Measurements from ENCODE around the gene DAPP1. TPM values are rescaled to one million over a fixed set of nuclear protein-coding genes. Genes with fewer than 3 reads are reported as not detected.

Gene DAPP1, protein sequence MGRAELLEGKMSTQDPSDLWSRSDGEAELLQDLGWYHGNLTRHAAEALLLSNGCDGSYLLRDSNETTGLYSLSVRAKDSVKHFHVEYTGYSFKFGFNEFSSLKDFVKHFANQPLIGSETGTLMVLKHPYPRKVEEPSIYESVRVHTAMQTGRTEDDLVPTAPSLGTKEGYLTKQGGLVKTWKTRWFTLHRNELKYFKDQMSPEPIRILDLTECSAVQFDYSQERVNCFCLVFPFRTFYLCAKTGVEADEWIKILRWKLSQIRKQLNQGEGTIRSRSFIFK
- under 0.01 TPM in 1 of 2 replicates, not detected in the other for total RNA-seq

DNA sequence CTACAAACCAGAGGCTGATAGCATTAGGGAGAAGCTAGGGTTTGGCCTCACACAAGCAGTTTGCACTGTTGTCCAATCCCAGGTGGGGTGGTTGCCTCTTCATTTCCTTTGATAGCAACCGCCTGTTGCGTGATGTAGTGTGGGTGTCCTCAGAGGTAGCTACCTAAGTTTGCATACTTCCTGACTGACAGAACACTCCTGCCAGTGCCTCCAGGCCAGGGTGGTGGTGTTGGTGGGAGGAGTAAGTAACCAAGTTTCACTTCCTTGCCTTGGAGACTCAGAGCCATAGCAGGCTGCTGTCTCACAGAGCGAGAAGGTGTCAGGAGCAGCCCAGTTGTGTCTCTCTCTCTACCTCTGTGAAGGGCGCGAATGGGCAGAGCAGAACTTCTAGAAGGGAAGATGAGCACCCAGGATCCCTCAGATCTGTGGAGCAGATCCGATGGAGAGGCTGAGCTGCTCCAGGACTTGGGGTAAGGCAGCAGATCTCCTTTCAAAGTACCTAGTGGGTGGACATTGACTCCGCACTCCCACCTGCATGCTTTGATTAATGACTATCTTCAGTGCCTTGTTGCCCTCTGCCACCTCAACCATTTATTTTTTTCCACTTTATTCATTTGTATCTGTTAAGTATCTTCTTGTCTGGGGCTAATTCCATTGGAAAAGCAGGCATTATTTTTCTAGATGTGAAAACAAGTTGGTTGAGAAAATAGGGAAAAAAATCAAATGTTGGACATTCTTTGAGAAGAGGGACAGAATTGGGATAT, at the start of gene DAPP1:
Gene DAPP1, plus strand, starts transcription at position 283 of the 764 bp plus-strand sequence. Its CDS starts 87 bp downstream, at position 370.

DNA sequence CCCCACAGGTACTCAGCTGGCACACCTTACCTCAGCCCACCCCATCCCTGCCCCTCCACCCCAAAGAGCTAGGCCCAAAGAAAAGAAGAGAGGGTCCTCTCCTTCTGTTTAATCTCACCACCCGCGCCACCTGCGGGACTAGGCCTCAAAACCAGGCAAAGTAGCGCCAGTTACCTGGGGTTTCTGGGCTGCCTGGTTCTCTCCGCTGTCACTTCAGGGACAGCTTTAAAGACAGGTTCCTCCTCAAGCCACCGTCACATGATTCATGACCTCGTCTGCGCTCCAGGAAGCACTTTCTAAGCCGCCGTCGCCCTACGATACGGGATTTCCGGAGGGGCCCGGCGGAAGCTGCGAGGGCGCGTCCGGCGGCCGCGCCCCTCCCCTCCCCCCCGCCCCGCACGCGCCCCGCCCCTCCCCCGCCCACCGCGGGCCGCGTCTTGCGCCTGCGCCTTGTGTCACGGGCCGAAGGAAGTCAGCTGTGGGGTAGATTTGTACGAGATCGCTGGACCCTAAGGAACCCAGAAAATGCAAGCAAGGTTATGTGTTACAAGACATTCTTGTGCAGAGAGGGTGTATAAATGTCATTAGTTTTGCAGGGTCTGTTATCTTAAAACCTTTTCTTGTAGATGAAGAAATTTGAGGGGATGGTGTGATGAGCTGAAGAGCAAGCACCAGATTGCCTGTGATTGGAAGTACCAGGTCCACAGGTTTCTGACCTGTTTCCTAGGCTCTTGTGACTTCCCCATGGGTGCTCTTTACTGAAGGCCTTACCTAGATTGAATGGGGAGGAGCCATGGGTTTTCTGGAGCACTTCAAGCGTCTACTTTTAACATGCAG, 77.8 kb downstream of the DAPP1 start, which contains the start of gene LAMTOR3:
Gene LAMTOR3, minus strand, starts transcription at position 267 of the 837 bp plus-strand sequence. CDS start 464 bp downstream, outside the sequence.

Other genes starting within 250 kb of the DAPP1 start
- gene MTTP, start 242.0 kb upstream of the DAPP1 start, total RNA-seq, result 0.13 TPM in 1 of 2 replicates, not detected in the other
- not detected in 2 replicates for gene C4orf54, start 159.0 kb upstream of the DAPP1 start, total RNA-seq
- 24.1 and 33.2 TPM in 2 replicates for gene LAMTOR3, start 77.6 kb downstream of the DAPP1 start, total RNA-seq
- gene DNAJB14, start 129.8 kb downstream of the DAPP1 start, total RNA-seq, result 8.1 and 10.0 TPM in 2 replicates
- gene H2AZ1, start 133.4 kb downstream of the DAPP1 start, total RNA-seq, result 126 and 746 TPM in 2 replicates